ENCODE measurements around the gene STAT3.
A peak's percentile ranks its signal among the peaks of the same experiment; 100 is the strongest.

- TF ChIP-seq CTCF (IDR thresholded peaks at IDR 0.05) = peak in 2 of 3 experiments; percentile 49 to 68
- peak in 1 of 2 donors; percentile 50 for TF ChIP-seq POLR2AphosphoS5 (IDR thresholded peaks at IDR 0.05; ENCODE audit: insufficient read depth in 1 of 2, low read depth in 1 of 2)
Observed at GRCh38 chr17:42312285-42313130, 75.7 kb downstream of the STAT3 start.
